ENCODE measurements around the gene CCDC32. TPM values are rescaled to one million over a fixed set of nuclear protein-coding genes. Genes with fewer than 3 reads are reported as not detected.
"Not testable (repeated sequence)": the region's sequence is repeated elsewhere in the genome, so short reads cannot be mapped to it uniquely, and the experiment has no call there.

Gene CCDC32
- total RNA-seq, 1 donor from 2014 or later: 39.0 TPM

GRCh38 chr15:40593165-40593564, 28.3 kb upstream of the CCDC32 start:
- H3K36me3 ChIP-seq (ENCODE audit: control insufficient read depth, insufficient read depth, low read length): no peaks in the 10 kb centered on the region
- H3K27me3 ChIP-seq (ENCODE audit: control insufficient read depth, insufficient read depth, low read length): no peaks in the 10 kb centered on the region
- no peak for DNase-seq (ENCODE audit: low read depth)
- H3K4me3 ChIP-seq (ENCODE audit: low read depth, low read length): no peak overlapping the region
- TF ChIP-seq CTCF (IDR thresholded peaks at IDR 0.05; ENCODE audit: insufficient read depth, low read length, poor library complexity, severe bottlenecking): no peak

- TF ChIP-seq CTCF (IDR thresholded peaks at IDR 0.05; ENCODE audit: insufficient read depth, low read length, poor library complexity, severe bottlenecking): no peak
- Histone ChIP-seq H3K27me3 (ENCODE audit: control insufficient read depth, insufficient read depth, low read length) (no peaks in the 10 kb centered on the region), H3K36me3 (ENCODE audit: control insufficient read depth, insufficient read depth, low read length) (no peaks in the 10 kb centered on the region), H3K4me3 (ENCODE audit: low read depth, low read length) (no peak overlapping the region)
- no peak for DNase-seq (ENCODE audit: low read depth)
These were observed 26.5 kb upstream of the CCDC32 start for GRCh38 chr15:40591389-40591788.

- H3K36me3 ChIP-seq (ENCODE audit: control insufficient read depth, insufficient read depth, low read length): no peaks in the 10 kb centered on the region
- DNase-seq (ENCODE audit: low read depth): no peak
- TF ChIP-seq CTCF (IDR thresholded peaks at IDR 0.05; ENCODE audit: insufficient read depth, low read length, poor library complexity, severe bottlenecking): no peak
- H3K4me3 ChIP-seq (ENCODE audit: low read depth, low read length): no peak overlapping the region
- no peaks in the 10 kb centered on the region for H3K27me3 ChIP-seq (ENCODE audit: control insufficient read depth, insufficient read depth, low read length)
These were observed 25.8 kb upstream of the CCDC32 start for GRCh38 chr15:40590667-40591050.

GRCh38 chr15:40584191-40584590, 19.3 kb upstream of the CCDC32 start:
- no peaks in the 10 kb centered on the region for H3K36me3 ChIP-seq (ENCODE audit: control insufficient read depth, insufficient read depth, low read length)
- DNase-seq (ENCODE audit: low read depth): no peak
- TF ChIP-seq CTCF (IDR thresholded peaks at IDR 0.05; ENCODE audit: insufficient read depth, low read length, poor library complexity, severe bottlenecking): no peak
- no peak overlapping the region for H3K4me3 ChIP-seq (ENCODE audit: low read depth, low read length)
- no peaks in the 10 kb centered on the region for H3K27me3 ChIP-seq (ENCODE audit: control insufficient read depth, insufficient read depth, low read length)

GRCh38 chr15:40582726-40583246, 17.9 kb upstream of the CCDC32 start:
- no peak for TF ChIP-seq CTCF (IDR thresholded peaks at IDR 0.05; ENCODE audit: insufficient read depth, low read length, poor library complexity, severe bottlenecking)
- no peaks in the 10 kb centered on the region for H3K36me3 ChIP-seq (ENCODE audit: control insufficient read depth, insufficient read depth, low read length)
- no peaks in the 10 kb centered on the region for H3K27me3 ChIP-seq (ENCODE audit: control insufficient read depth, insufficient read depth, low read length)
- DNase-seq (ENCODE audit: low read depth): no peak
- no peak overlapping the region for H3K4me3 ChIP-seq (ENCODE audit: low read depth, low read length)

GRCh38 chr15:40581796-40582195, 17.0 kb upstream of the CCDC32 start:
- H3K36me3 ChIP-seq (ENCODE audit: control insufficient read depth, insufficient read depth, low read length); DNase-seq (ENCODE audit: low read depth); H3K4me3 ChIP-seq (ENCODE audit: low read depth, low read length); H3K27me3 ChIP-seq (ENCODE audit: control insufficient read depth, insufficient read depth, low read length): not testable (repeated sequence)
